H9 (cell line): ENCODE data around the gene C4orf36. TPM values are rescaled to one million over a fixed set of nuclear protein-coding genes. Genes with fewer than 3 reads are reported as not detected.

Experiments used
- DNase-seq: peaks from one replicate; pipeline ENCODE4 v3.0.0-alpha.2; 2017
- H2AFZ ChIP-seq: one replicate; pipeline ENCODE4 v1.6.1; 2013; ENCODE audit warnings: mild to moderate bottlenecking, low read length, control low read depth, moderate library complexity
- H2AK5ac ChIP-seq: 2 replicates; pipeline ENCODE4 v1.6.1; 2013; ENCODE audit warnings: low read length, control low read depth, mixed read lengths; ENCODE audit not compliant: insufficient read length
- H2BK120ac ChIP-seq: one replicate; pipeline ENCODE4 v1.6.1; 2013; ENCODE audit warnings: low read depth, mild to moderate bottlenecking, low read length, control low read depth, inconsistent platforms; ENCODE audit not compliant: poor library complexity, severe bottlenecking
- H2BK12ac ChIP-seq: 2 replicates; pipeline ENCODE4 v1.6.1; 2013; ENCODE audit warnings: low read length, control low read depth, mixed read lengths, low read depth; ENCODE audit not compliant: insufficient read length
- H2BK15ac ChIP-seq: 2 replicates; pipeline ENCODE4 v1.6.1; 2013; ENCODE audit warnings: low read depth, low read length, control low read depth
- H2BK20ac ChIP-seq: one replicate; pipeline ENCODE4 v1.6.1; 2013; ENCODE audit warnings: low read depth, mild to moderate bottlenecking, low read length, control low read depth, inconsistent platforms; ENCODE audit not compliant: poor library complexity, severe bottlenecking
- H2BK5ac ChIP-seq: 2 replicates; pipeline ENCODE4 v1.6.1; 2013; ENCODE audit warnings: low read length, control low read depth, mixed read lengths; ENCODE audit not compliant: insufficient read length
- H3K14ac ChIP-seq: 2 replicates; pipeline ENCODE4 v1.6.1; 2013; ENCODE audit warnings: low read length, control low read depth; ENCODE audit not compliant: insufficient read depth
- H3K18ac ChIP-seq: 2 replicates; pipeline ENCODE4 v1.6.1; 2013; ENCODE audit warnings: low read depth, mild to moderate bottlenecking, mixed read lengths, low read length, control low read depth; ENCODE audit not compliant: insufficient read length
- H3K23ac ChIP-seq: 2 replicates; pipeline ENCODE4 v1.6.1; 2013; ENCODE audit warnings: low read length, control low read depth, mixed read lengths, low read depth; ENCODE audit not compliant: insufficient read length
- H3K23me2 ChIP-seq: 2 replicates; pipeline ENCODE4 v1.6.1; 2013; ENCODE audit warnings: low read depth, mild to moderate bottlenecking, mixed read lengths, low read length, control low read depth; ENCODE audit not compliant: insufficient read length, poor library complexity, severe bottlenecking
- H3K27ac ChIP-seq: 2 replicates; pipeline ENCODE4 v1.5.1; 2013; ENCODE audit warnings: low read length, control low read depth, mixed read lengths, low read depth; ENCODE audit not compliant: insufficient read length
- H3K27me3 ChIP-seq: 2 replicates; pipeline ENCODE4 v1.6.1; 2013; ENCODE audit warnings: low read length, control low read depth, inconsistent platforms; ENCODE audit not compliant: insufficient read depth
- H3K4ac ChIP-seq: 2 replicates; pipeline ENCODE4 v1.6.1; 2013; ENCODE audit warnings: low read depth, mild to moderate bottlenecking, control low read depth, inconsistent platforms, low read length, moderate library complexity
- H3K4me1 ChIP-seq: 2 replicates; pipeline ENCODE4 v1.6.1; 2013; ENCODE audit warnings: low read length, control low read depth, inconsistent platforms; ENCODE audit not compliant: insufficient read depth
- H3K4me2 ChIP-seq: 2 replicates; pipeline ENCODE4 v1.6.1; 2013; ENCODE audit warnings: low read length, control low read depth, mixed read lengths; ENCODE audit not compliant: insufficient read length, insufficient read depth
- H3K56ac ChIP-seq: 2 replicates; pipeline ENCODE4 v1.6.1; 2013; ENCODE audit warnings: low read depth, mild to moderate bottlenecking, mixed read lengths, low read length, control low read depth; ENCODE audit not compliant: insufficient read length
- H3K79me1 ChIP-seq: 2 replicates; pipeline ENCODE4 v1.6.1; 2013; ENCODE audit warnings: low read depth, mild to moderate bottlenecking, moderate library complexity, low read length, control low read depth, inconsistent platforms; ENCODE audit not compliant: insufficient read depth, poor library complexity, severe bottlenecking
- H3K79me2 ChIP-seq: 2 replicates; pipeline ENCODE4 v1.6.1; 2013; ENCODE audit warnings: low read length, control low read depth, inconsistent platforms; ENCODE audit not compliant: insufficient read depth
- H3K9ac ChIP-seq: 2 replicates; pipeline ENCODE4 v1.6.1; 2013; ENCODE audit warnings: low read length, control low read depth, mixed read lengths; ENCODE audit not compliant: insufficient read length; ENCODE audit errors: extremely low read depth
- H3K9me3 ChIP-seq: one replicate; pipeline ENCODE4 v1.6.1; 2013; ENCODE audit warnings: low read depth, low read length, inconsistent platforms; ENCODE audit not compliant: control insufficient read depth
- H3T11ph ChIP-seq: one replicate; pipeline ENCODE4 v1.6.1; 2013; ENCODE audit warnings: mild to moderate bottlenecking, low read length, control low read depth, inconsistent platforms
- H4K20me1 ChIP-seq: one replicate; pipeline ENCODE4 v1.6.1; 2013; ENCODE audit not compliant: control insufficient read depth, insufficient read length, insufficient read depth
- H4K5ac ChIP-seq: 2 replicates; pipeline ENCODE4 v1.6.1; 2013; ENCODE audit warnings: low read depth, mild to moderate bottlenecking, mixed read lengths, low read length, control low read depth; ENCODE audit not compliant: insufficient read length
- H4K8ac ChIP-seq: replicated peaks from 2 replicates; pipeline ENCODE4 v1.6.1; 2013; ENCODE audit warnings: low read length, control low read depth, mixed read lengths, low read depth; ENCODE audit not compliant: insufficient read length
- H4K91ac ChIP-seq: 2 replicates; pipeline ENCODE4 v1.6.1; 2013; ENCODE audit warnings: low read depth, mild to moderate bottlenecking, moderate library complexity, mixed read lengths, low read length, control low read depth; ENCODE audit not compliant: insufficient read length
- H3K27ac Mint-ChIP-seq, 3 experiments: 2 replicates in 2 of 3; 3 replicates in 1 of 3; pipeline ENCODE4 v1.8.0; 2020 to 2021; ENCODE audit warnings: mixed read lengths in 3 of 3, mild to moderate bottlenecking in 1 of 3, moderate library complexity in 1 of 3
- H3K27me3 Mint-ChIP-seq: 2 replicates; pipeline ENCODE4 v1.8.0; 2021; ENCODE audit warnings: low read depth, mild to moderate bottlenecking, moderate library complexity, mixed read lengths
- H3K36me3 Mint-ChIP-seq, 3 experiments: 2 replicates in 2 of 3; 3 replicates in 1 of 3; pipeline ENCODE4 v1.8.0; 2020 to 2021; ENCODE audit warnings: low read depth in 3 of 3, mixed read lengths in 3 of 3; ENCODE audit not compliant: insufficient read depth in 1 of 3
- H3K4me1 Mint-ChIP-seq, 2 experiments: 2 replicates each; pipeline ENCODE4 v1.8.0; 2020; ENCODE audit warnings: mixed read lengths in 2 of 2
- H3K4me3 Mint-ChIP-seq, 2 experiments: 2 replicates in 1 of 2; 3 replicates in 1 of 2; pipeline ENCODE4 v1.8.0; 2020 to 2021; ENCODE audit warnings: mild to moderate bottlenecking in 2 of 2, mixed read lengths in 2 of 2, moderate library complexity in 1 of 2
- H3K9me3 Mint-ChIP-seq, 2 experiments: 2 replicates in 1 of 2; 3 replicates in 1 of 2; pipeline ENCODE4 v1.8.0; 2020; ENCODE audit warnings: mild to moderate bottlenecking in 2 of 2, mixed read lengths in 2 of 2, moderate library complexity in 1 of 2
- CTCF ChIP-seq: fragments of 200-600 bp; sonication (generic); conservative IDR thresholded peaks from 3 replicates; pipeline ENCODE4 v1.8.0; 2021; ENCODE audit warnings: antibody characterized with exemption, mild to moderate bottlenecking
- WGBS: extraction: QIAGEN DNeasy Blood & Tissue Kit; methylation state at CpG from one replicate; pipeline ENCODE4 v1.1.7; 2013; ENCODE audit warnings: missing lambda C conversion rate, low lambda C conversion rate, mixed read lengths; ENCODE audit not compliant: insufficient read length; ENCODE audit errors: extremely low coverage; 5-methylcytosine and 5-hydroxymethylcytosine counted together
- total RNA-seq: library from RNA; stranded (reverse); gene quantifications from 2 replicates; pipeline ENCODE4 v1.2.1, GENCODE V29; 2021

C4orf36 gene
- total RNA-seq, 1 experiment from 2014 or later: 2.2 TPM

GRCh38 chr4:86848136-86848535 is 44.1 kb downstream of the C4orf36 start:
- H3K4me3 Mint-ChIP-seq: no peak overlapping the region
- Histone ChIP-seq H3K9ac (no peak overlapping the region), H3K23ac (no peak overlapping the region), H4K91ac (no peak overlapping the region), H2AK5ac (no peak overlapping the region), H2BK15ac (no peak overlapping the region), H3K4me1 (no peaks in the 10 kb centered on the region; the same call in 1 of the 2 replicates), H3K18ac (no peak overlapping the region), H3K4me2 (no peak overlapping the region), H3K79me2 (no peaks in the 10 kb centered on the region), H2AFZ (no peak overlapping the region), H3K27me3 (no peaks in the 10 kb centered on the region), H4K8ac (no peak overlapping the region), H2BK20ac (no peak overlapping the region), H2BK120ac (no peak overlapping the region), H3K9me3 (no peaks in the 10 kb centered on the region), H2BK5ac (no peak overlapping the region), H3K14ac (no peak overlapping the region), H4K5ac (no peak overlapping the region), H3K27ac (no peak overlapping the region), H3K23me2 (no peaks in the 10 kb centered on the region), H3T11ph (no peak overlapping the region), H2BK12ac (no peak overlapping the region), H3K79me1 (no peaks in the 10 kb centered on the region), H3K4ac (no peak overlapping the region), H4K20me1 (no peaks in the 10 kb centered on the region), H3K56ac (no peak overlapping the region)
- no peaks in the 10 kb centered on the region for H3K9me3 Mint-ChIP-seq
- no peak for DNase-seq
- no CpG with 5 or more reads among the region's 7 CpGs for WGBS
- peaks cover 14% of the 10 kb centered on the region in 2 experiments for H3K4me1 Mint-ChIP-seq
- no peaks in the 10 kb centered on the region for H3K36me3 Mint-ChIP-seq
- TF ChIP-seq CTCF: no peak
- H3K27me3 Mint-ChIP-seq: peaks cover 14% of the 10 kb centered on the region
- peak overlapping the region in 1 of 3 experiments; percentile 40; a peak in 1 of 7 replicates for H3K27ac Mint-ChIP-seq
